Muscle of back (tissue), 11 donors: ENCODE measurements around the gene LSM10. TPM values are rescaled to one million over a fixed set of nuclear protein-coding genes. Genes with fewer than 3 reads are reported as not detected.

ENCODE experiments used
- DNase-seq, 3 donors: peaks; one replicate each; pipeline versions ENCODE4 v3.0.0 to v3.0.0-alpha.2; 2013
- polyA plus RNA-seq, 10 donors: library from polyadenylated mRNA; unstranded; fragments of 120-200 nt; gene quantifications; one replicate each; pipeline ENCODE4 v1.2.1, GENCODE V29; 2013; ENCODE audit not compliant: insufficient read length in 10 of 10

The LSM10 gene
- polyA plus RNA-seq, 10 donors = 19.4 to 27.9 (median 22.2) TPM

- DNase-seq = peak in 1 of 3 donors; percentile 55
Observed at GRCh38 chr1:36384542-36385409, 12.9 kb downstream of the LSM10 start.

GRCh38 chr1:36383240-36383639 is 14.5 kb downstream of the LSM10 start:
- no peak for DNase-seq

GRCh38 chr1:36382669-36383068 is 15.0 kb downstream of the LSM10 start:
- no peak for DNase-seq

- DNase-seq = no peak
Observed at GRCh38 chr1:36382231-36382630, 15.5 kb downstream of the LSM10 start.

- DNase-seq = no peak
Observed at GRCh38 chr1:36381405-36381804, 16.3 kb downstream of the LSM10 start.

GRCh38 chr1:36380782-36381181 is 16.9 kb downstream of the LSM10 start:
- no peak for DNase-seq

- DNase-seq = no peak
Observed at GRCh38 chr1:36380143-36380619, 17.5 kb downstream of the LSM10 start.

GRCh38 chr1:36377791-36378492 is 19.8 kb downstream of the LSM10 start:
- DNase-seq = peak in 1 of 3 donors; percentile 38

GRCh38 chr1:36372617-36373016 is 25.1 kb downstream of the LSM10 start:
- DNase-seq = no peak

GRCh38 chr1:36369061-36369861 is 28.4 kb downstream of the LSM10 start:
- peak; percentile 61 to 85 (median 75) for DNase-seq

- DNase-seq = no peak
Observed at GRCh38 chr1:36367798-36368197, 29.9 kb downstream of the LSM10 start.

- no peak for DNase-seq
Observed at GRCh38 chr1:36367066-36367465, 30.6 kb downstream of the LSM10 start.

- peak; percentile 58 to 83 (median 71) for DNase-seq
Observed at GRCh38 chr1:36366091-36366661, 31.5 kb downstream of the LSM10 start.

GRCh38 chr1:36365381-36365780 is 32.3 kb downstream of the LSM10 start:
- peak in 2 of 3 donors; percentile 31 to 61 for DNase-seq

- DNase-seq = no peak
Observed at GRCh38 chr1:36359911-36360550, 37.7 kb downstream of the LSM10 start.

- no peak for DNase-seq
Observed at GRCh38 chr1:36359383-36359782, 38.3 kb downstream of the LSM10 start.

GRCh38 chr1:36358514-36359084 is 39.1 kb downstream of the LSM10 start:
- DNase-seq = no peak

- no peak for DNase-seq
Observed at GRCh38 chr1:36355811-36356210, 41.9 kb downstream of the LSM10 start.

- no peak for DNase-seq
Observed at GRCh38 chr1:36354486-36354885, 43.2 kb downstream of the LSM10 start.
